DND-41 (cell line): ENCODE measurements around the gene MEFV.

Source experiments
- EZH2 ChIP-seq: IDR thresholded peaks from 3 replicates; pipeline ENCODE4 v1.6.1; 2012; ENCODE audit warnings: borderline replicate concordance, low read depth, mild to moderate bottlenecking, moderate library complexity, low read length, inconsistent platforms; ENCODE audit not compliant: severe bottlenecking
- TF ChIP-seq, protein P1 (sequence below): IDR thresholded peaks from 2 replicates; pipeline ENCODE4 v1.5.1; 2012; ENCODE audit warnings: borderline replicate concordance, low read length, moderate library complexity, mild to moderate bottlenecking; ENCODE audit not compliant: poor library complexity, severe bottlenecking; ENCODE audit errors: extremely low read depth

GRCh38 chr16:3282103-3282729 lies 25.8 kb upstream of the MEFV start:
- TF ChIP-seq, protein P1, sequence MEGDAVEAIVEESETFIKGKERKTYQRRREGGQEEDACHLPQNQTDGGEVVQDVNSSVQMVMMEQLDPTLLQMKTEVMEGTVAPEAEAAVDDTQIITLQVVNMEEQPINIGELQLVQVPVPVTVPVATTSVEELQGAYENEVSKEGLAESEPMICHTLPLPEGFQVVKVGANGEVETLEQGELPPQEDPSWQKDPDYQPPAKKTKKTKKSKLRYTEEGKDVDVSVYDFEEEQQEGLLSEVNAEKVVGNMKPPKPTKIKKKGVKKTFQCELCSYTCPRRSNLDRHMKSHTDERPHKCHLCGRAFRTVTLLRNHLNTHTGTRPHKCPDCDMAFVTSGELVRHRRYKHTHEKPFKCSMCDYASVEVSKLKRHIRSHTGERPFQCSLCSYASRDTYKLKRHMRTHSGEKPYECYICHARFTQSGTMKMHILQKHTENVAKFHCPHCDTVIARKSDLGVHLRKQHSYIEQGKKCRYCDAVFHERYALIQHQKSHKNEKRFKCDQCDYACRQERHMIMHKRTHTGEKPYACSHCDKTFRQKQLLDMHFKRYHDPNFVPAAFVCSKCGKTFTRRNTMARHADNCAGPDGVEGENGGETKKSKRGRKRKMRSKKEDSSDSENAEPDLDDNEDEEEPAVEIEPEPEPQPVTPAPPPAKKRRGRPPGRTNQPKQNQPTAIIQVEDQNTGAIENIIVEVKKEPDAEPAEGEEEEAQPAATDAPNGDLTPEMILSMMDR, result peak; percentile 20
- no peak for TF ChIP-seq EZH2
